Transverse colon (tissue), 4 donors: ENCODE results near the gene KIAA1614. TPM values are rescaled to one million over a fixed set of nuclear protein-coding genes. Genes with fewer than 3 reads are reported as not detected.

Experiments used
- DNase-seq: peaks from one replicate; pipeline ENCODE4 v3.0.0-alpha.2; 2019
- H3K27ac ChIP-seq, 4 donors: fragments of 200-600 bp; sonication (generic); 2 replicates each; pipeline ENCODE4 v1.5.1; 2016 to 2018; ENCODE audit warnings: inconsistent platforms in 4 of 4
- H3K27me3 ChIP-seq: fragments of 200-600 bp; sonication (generic); 2 replicates; pipeline ENCODE4 v1.5.1; 2017; ENCODE audit warnings: inconsistent platforms
- H3K36me3 ChIP-seq, 4 donors: fragments of 200-600 bp; sonication (generic); 2 replicates each; pipeline ENCODE4 v1.5.1; 2017 to 2019; ENCODE audit warnings: inconsistent platforms in 4 of 4
- H3K4me1 ChIP-seq, 4 donors: fragments of 200-600 bp; sonication (generic); 2 replicates each; pipeline ENCODE4 v1.5.1; 2017 to 2020; ENCODE audit warnings: inconsistent platforms in 4 of 4
- H3K4me3 ChIP-seq, 4 donors: fragments of 200-600 bp; sonication (generic); 1 replicate in 1 of 4; 2 replicates in 3 of 4; pipeline versions ENCODE4 v1.5.1 to v1.6.1; 2017 to 2019; ENCODE audit warnings: inconsistent platforms in 4 of 4
- H3K9me3 ChIP-seq, 2 donors: fragments of 200-600 bp; sonication (generic); 2 replicates each; pipeline ENCODE4 v1.5.1; 2017 to 2019; ENCODE audit warnings: inconsistent platforms in 2 of 2
- EP300 ChIP-seq: sonication (generic); formaldehyde crosslinking; IDR thresholded peaks from one replicate; pipeline ENCODE4 v1.6.1; 2017; ENCODE audit warnings: antibody characterized with exemption, low read depth
- POLR2A ChIP-seq: fragments of 450-650 bp; IDR thresholded peaks from one replicate; pipeline ENCODE4 v1.6.1; 2016; ENCODE audit warnings: antibody characterized with exemption, mild to moderate bottlenecking, moderate library complexity
- POLR2AphosphoS5 ChIP-seq, 3 donors: sonication (generic); formaldehyde crosslinking; IDR thresholded peaks; one replicate each; pipeline ENCODE4 v1.6.1; 2016; ENCODE audit warnings: antibody characterized with exemption in 3 of 3
- WGBS, 2 donors: methylation state at CpG; one replicate each; pipeline ENCODE4 v1.1.5; 2018; ENCODE audit warnings: low coverage in 1 of 2; 5-methylcytosine and 5-hydroxymethylcytosine counted together
- in situ Hi-C, 4 donors: fragments of 200-750 bp; cut with MboI; loops; one replicate each; pipeline versions ENCODE4 v1.15.0 to v1.15.1; 2017; ENCODE audit warnings: low sequenced_read_pairs in 3 of 4, low pct_ligation_motif_present in 1 of 4, low pct_unique_long_range_greater_than_20kb in 1 of 4
- intact Hi-C: fragments of 100-400 bp; cut with DNase I; formaldehyde crosslinking; loops from one replicate; pipeline ENCODE4 v1.15.1; 2023; ENCODE audit warnings: low total_unique reads
- total RNA-seq, 4 donors: library from RNA; depleted of rRNA; stranded (reverse); fragments of >200 nt; gene quantifications; one replicate each; pipeline ENCODE4 v1.1.0, GENCODE V29; 2016
- TF ChIP-seq, protein P1 (sequence below), 5 experiments: fragments of 200-600 bp in 3 of 5; fragments of 450-650 bp in 2 of 5; sonication (generic) in 3 of 5; IDR thresholded peaks; 1 replicate in 2 of 5; 2 replicates in 3 of 5; pipeline ENCODE4 v1.5.1; 2016 to 2017; ENCODE audit warnings: antibody characterized with exemption in 5 of 5, inconsistent platforms in 3 of 5, mild to moderate bottlenecking in 2 of 5, moderate library complexity in 1 of 5

The KIAA1614 gene
- total RNA-seq, 4 donors from 2014 or later, result 2.3 to 9.4 (median 2.8) TPM

DNA sequence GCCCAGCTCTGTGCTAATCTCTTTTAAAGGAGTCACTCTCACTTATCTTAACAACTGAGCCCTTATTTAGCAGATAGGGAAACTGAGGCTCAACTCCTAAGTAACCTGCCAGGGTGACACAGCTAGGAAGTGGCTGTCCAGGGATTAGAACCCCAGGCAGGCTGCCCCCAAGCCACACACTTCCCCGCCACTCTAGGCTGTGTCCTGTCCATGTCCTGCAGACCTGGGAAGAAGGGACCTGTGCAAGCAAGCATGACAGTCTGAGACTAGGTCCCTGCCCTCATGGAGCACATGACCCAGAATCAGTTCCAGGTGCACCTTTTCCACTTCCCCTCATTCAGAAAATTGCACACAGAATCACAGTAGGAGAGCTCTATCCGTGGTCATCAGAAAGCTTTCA is 12.2 kb downstream of the KIAA1614 start:
- intact Hi-C loops, result no loop called here
- H3K27ac ChIP-seq, result no peak overlapping the region
- H3K9me3 ChIP-seq, result no peaks in the 10 kb centered on the region
- H3K27me3 ChIP-seq, result no peaks in the 10 kb centered on the region
- WGBS, 2 donors, result 75% methylated on average over 2 of the region's 2 CpGs; no CpG with 5 or more reads in 1 of the 2 donors
- TF ChIP-seq EP300 (no peak), POLR2A (no peak), POLR2AphosphoS5 (IDR thresholded peaks at IDR 0.05) (no peak)
- TF ChIP-seq, protein P1, sequence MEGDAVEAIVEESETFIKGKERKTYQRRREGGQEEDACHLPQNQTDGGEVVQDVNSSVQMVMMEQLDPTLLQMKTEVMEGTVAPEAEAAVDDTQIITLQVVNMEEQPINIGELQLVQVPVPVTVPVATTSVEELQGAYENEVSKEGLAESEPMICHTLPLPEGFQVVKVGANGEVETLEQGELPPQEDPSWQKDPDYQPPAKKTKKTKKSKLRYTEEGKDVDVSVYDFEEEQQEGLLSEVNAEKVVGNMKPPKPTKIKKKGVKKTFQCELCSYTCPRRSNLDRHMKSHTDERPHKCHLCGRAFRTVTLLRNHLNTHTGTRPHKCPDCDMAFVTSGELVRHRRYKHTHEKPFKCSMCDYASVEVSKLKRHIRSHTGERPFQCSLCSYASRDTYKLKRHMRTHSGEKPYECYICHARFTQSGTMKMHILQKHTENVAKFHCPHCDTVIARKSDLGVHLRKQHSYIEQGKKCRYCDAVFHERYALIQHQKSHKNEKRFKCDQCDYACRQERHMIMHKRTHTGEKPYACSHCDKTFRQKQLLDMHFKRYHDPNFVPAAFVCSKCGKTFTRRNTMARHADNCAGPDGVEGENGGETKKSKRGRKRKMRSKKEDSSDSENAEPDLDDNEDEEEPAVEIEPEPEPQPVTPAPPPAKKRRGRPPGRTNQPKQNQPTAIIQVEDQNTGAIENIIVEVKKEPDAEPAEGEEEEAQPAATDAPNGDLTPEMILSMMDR (IDR thresholded peaks at IDR 0.05), result no peak
- H3K4me1 ChIP-seq, result peaks cover 18 to 33% (median 26%) of the 10 kb centered on the region in 4 donors
- H3K4me3 ChIP-seq, result no peak overlapping the region
- no peaks in the 10 kb centered on the region for H3K36me3 ChIP-seq
- in situ Hi-C loops, result no loop called here
- DNase-seq, result no peak

DNA sequence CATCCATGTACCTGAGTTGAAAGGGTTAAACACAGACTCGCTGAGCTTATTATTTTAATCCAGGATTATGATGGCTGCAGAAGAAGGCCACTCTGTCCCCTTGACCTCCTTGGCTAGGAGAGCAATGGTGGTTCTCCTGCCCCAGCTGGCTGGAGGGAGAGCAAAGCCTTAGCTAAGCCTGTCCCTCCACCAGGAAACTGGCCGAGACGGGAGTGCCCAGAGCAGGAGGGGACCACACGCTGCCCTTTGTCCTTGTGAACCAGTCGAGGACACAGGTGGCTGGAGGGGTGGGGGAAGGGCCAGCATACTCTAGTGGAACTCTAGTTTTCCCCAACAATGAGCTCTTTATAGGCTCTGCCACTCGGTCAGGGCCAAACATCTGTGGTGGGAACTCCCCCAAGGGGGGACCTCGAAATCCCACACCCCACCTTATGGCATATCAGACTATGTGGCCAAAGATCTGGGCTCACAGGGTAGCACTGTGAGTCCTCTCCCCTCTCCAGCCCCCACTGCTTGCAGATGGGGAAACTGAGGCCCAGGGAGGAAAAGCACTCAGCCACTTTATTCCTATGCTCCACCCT is 12.9 kb downstream of the KIAA1614 start:
- TF ChIP-seq, protein P1 (IDR thresholded peaks at IDR 0.05), result no peak
- TF ChIP-seq POLR2A, result no peak
- no peak for TF ChIP-seq POLR2AphosphoS5 (IDR thresholded peaks at IDR 0.05)
- TF ChIP-seq EP300, result no peak
- in situ Hi-C loops, result no loop called here
- Histone ChIP-seq H3K27me3 (no peaks in the 10 kb centered on the region), H3K27ac (peak overlapping the region; percentile 57 to 78 (median 73)), H3K4me3 (no peak overlapping the region), H3K4me1 (peaks cover 18 to 33% (median 26%) of the 10 kb centered on the region in 4 donors), H3K9me3 (no peaks in the 10 kb centered on the region), H3K36me3 (no peaks in the 10 kb centered on the region)
- DNase-seq, result no peak
- WGBS, 2 donors, result 37% methylated on average over 7 of the region's 7 CpGs; no CpG with 5 or more reads in 1 of the 2 donors
- intact Hi-C loops, result no loop called here

DNA sequence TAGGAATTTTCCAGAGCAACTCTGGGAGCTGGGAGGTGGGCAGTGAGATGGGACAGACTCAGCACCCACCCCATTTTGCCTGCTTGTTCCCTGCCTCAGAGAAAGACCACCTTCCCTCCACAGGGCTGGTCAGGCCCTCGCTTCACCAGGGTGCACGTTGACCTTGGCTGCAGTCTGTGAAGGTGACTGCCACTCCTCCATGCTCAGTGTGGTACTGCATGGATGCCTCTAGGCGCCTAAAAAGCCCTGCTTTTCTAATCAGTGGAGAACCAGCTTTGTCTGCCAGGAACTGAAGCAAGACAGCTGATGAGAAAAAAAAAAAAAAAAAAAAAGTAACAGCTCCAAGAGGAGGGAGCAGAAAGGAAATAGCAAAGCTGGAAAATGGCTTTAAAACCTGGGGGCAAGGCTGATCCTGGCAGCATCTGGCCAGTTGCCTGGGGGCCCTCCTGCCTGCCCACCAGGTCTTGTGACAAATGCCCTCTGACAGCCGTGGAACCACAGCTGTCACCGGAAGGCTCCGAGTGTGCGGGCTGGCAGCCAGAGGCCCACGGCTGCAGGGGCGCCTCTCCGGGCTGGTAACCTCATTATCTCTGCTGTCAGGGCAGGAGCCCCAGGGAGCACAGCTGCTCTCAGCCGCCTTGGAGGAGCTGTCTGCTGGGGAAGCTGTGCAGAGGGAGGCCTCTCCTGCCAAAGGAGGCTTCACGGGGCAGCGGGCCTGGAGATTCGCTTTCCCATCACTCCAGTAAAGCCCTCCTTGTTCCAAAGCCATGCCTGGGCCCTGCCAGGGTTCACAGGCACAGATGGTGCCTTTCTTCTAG is 13.7 kb downstream of the KIAA1614 start:
- DNase-seq, result no peak
- TF ChIP-seq POLR2A (no peak), EP300 (no peak), POLR2AphosphoS5 (IDR thresholded peaks at IDR 0.05) (no peak)
- TF ChIP-seq, protein P1 (IDR thresholded peaks at IDR 0.05), result no peak
- H3K27me3 ChIP-seq, result no peaks in the 10 kb centered on the region
- no peak overlapping the region for H3K4me3 ChIP-seq
- no peaks in the 10 kb centered on the region for H3K9me3 ChIP-seq
- 55% methylated on average over 14 of the region's 14 CpGs; no CpG with 5 or more reads in 1 of the 2 donors for WGBS, 2 donors
- in situ Hi-C loops, result no loop called here
- peak overlapping the region; percentile 57 to 78 (median 73) for H3K27ac ChIP-seq
- intact Hi-C loops, result no loop called here
- H3K36me3 ChIP-seq, result no peaks in the 10 kb centered on the region
- H3K4me1 ChIP-seq, result peaks cover 18 to 33% (median 26%) of the 10 kb centered on the region in 4 donors

DNA sequence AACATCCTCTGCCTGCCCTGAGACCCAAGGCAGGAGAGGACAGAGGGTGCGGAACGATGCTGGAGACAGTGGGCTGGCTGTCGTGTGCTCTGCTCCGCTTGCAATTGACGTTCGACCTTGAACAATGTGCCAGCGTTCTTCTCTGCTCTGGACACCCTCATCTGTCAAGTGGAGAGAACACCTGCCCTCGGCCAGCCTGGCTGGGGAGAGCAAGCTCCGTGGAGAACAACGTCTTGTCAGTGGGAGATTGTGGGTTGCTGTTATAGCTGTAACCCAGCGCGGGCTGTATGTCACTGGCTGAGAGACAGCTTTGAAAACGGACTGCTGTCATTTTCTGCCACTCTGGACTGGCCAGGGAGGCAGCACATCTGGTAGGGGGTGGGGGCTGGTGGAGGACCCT is 14.7 kb downstream of the KIAA1614 start:
- intact Hi-C loops, result no loop called here
- 84% methylated on average over 13 of the region's 13 CpGs; no CpG with 5 or more reads in 1 of the 2 donors for WGBS, 2 donors
- H3K4me1 ChIP-seq, result peaks cover 18 to 33% (median 26%) of the 10 kb centered on the region in 4 donors

More for the DNA sequence above, 14.7 kb downstream of the KIAA1614 start:
- in situ Hi-C loops, result no loop called here
- H3K9me3 ChIP-seq, result no peaks in the 10 kb centered on the region
- TF ChIP-seq POLR2AphosphoS5 (IDR thresholded peaks at IDR 0.05), result peak; percentile 8 to 74 (median 62)
- TF ChIP-seq, protein P1 (IDR thresholded peaks at IDR 0.05), result no peak
- H3K4me3 ChIP-seq, result no peak overlapping the region
- DNase-seq, result no peak
- peak overlapping the region; percentile 20 to 78 (median 73) for H3K27ac ChIP-seq
- H3K27me3 ChIP-seq, result no peaks in the 10 kb centered on the region
- no peaks in the 10 kb centered on the region for H3K36me3 ChIP-seq
